A673 (cell line): ENCODE results near the gene MCM3AP.

Source experiments
- CTCF ChIP-seq: fragments of 300-800, 200-600 bp; sonication (generic); conservative IDR thresholded peaks from 2 replicates; pipeline ENCODE4 v1.5.1; 2017; ENCODE audit warnings: low read depth, mild to moderate bottlenecking, antibody characterized with exemption, low read length, moderate library complexity, mixed read lengths
- EZH2 ChIP-seq: fragments of 200-600 bp; sonication (generic); IDR thresholded peaks from 2 replicates; pipeline ENCODE4 v1.6.1; 2017; ENCODE audit warnings: borderline replicate concordance, low read depth, mild to moderate bottlenecking, mixed read lengths, antibody characterized with exemption, low read length; ENCODE audit not compliant: poor library complexity, severe bottlenecking

- TF ChIP-seq CTCF (no peak), EZH2 (no peak)
Measured at GRCh38 chr21:46220275-46220810, 65.1 kb downstream of the MCM3AP start.
